Endothelial cell of umbilical vein (primary cell): ENCODE measurements around the gene DAO. TPM values are rescaled to one million over a fixed set of nuclear protein-coding genes. Genes with fewer than 3 reads are reported as not detected.

Experiments used
- BruUV-seq: library from RNA; stranded (reverse); fragments of 400-500 nt; replicated peaks from 2 replicates; lab custom pipeline; 2021; lab: Mats Ljungman, UMichigan
- CTCF ChIA-PET: fragments of 300-600, 350-600 bp; sonication (Branson Sonifier 250); formaldehyde crosslinking; loops from one replicate; lab custom pipeline; 2021; ENCODE audit warnings: antibody characterized with exemption, inconsistent platforms; lab: Charles Lee
- POLR2A ChIA-PET: fragments of 300-600, 350-600 bp; sonication (Branson Sonifier 250); formaldehyde crosslinking; loops from one replicate; lab custom pipeline; 2021; ENCODE audit warnings: antibody characterized with exemption, inconsistent platforms; lab: Charles Lee
- DNase-seq: peaks from one replicate; pipeline ENCODE4 v3.0.0-alpha.2; 2011; ENCODE audit warnings: low read depth, low spot score
- FAIRE-seq: peaks from 2 replicates; lab custom pipeline; 2011; peaks lifted over from hg19 to GRCh38; lab: Jason Lieb, UNC
- H2AFZ ChIP-seq: 2 replicates; pipeline ENCODE4 v1.6.0; 2012; ENCODE audit warnings: low read depth, low read length, control low read depth, inconsistent platforms
- H3K27ac ChIP-seq: 2 replicates; pipeline ENCODE4 v1.5.1; 2011; ENCODE audit warnings: low read depth, mild to moderate bottlenecking, control low read depth, low read length, moderate library complexity; ENCODE audit not compliant: insufficient read depth
- H3K27me3 ChIP-seq, 2 experiments: 2 replicates each; pipeline versions ENCODE4 v1.6.0 to v1.6.1; 2011; ENCODE audit warnings: low read length in 2 of 2, mixed read lengths in 1 of 2; ENCODE audit not compliant: control insufficient read depth in 2 of 2, insufficient read depth in 2 of 2
- H3K36me3 ChIP-seq, 2 experiments: 2 replicates in 1 of 2; 3 replicates in 1 of 2; pipeline ENCODE4 v1.5.1; 2011; ENCODE audit warnings: low read length in 2 of 2, mild to moderate bottlenecking in 1 of 2, moderate library complexity in 1 of 2; ENCODE audit not compliant: control insufficient read depth in 2 of 2, insufficient read depth in 2 of 2; ENCODE audit errors: extremely low read depth in 1 of 2
- H3K4me1 ChIP-seq: 3 replicates; pipeline ENCODE4 v1.5.1; 2011; ENCODE audit warnings: mild to moderate bottlenecking, low read length; ENCODE audit not compliant: control insufficient read depth, insufficient read depth; ENCODE audit errors: extremely low read depth
- H3K4me2 ChIP-seq: 2 replicates; pipeline ENCODE4 v1.6.1; 2011; ENCODE audit warnings: low read length, control low read depth, mixed read lengths; ENCODE audit not compliant: insufficient read depth
- H3K4me3 ChIP-seq, 3 experiments: fragments of 200-600 bp in 1 of 3; sonication (generic), shearing (Covaris generic) in 1 of 3; replicated peaks in 1 of 3; 2 replicates each; pipeline ENCODE4 v1.5.1; 2011 to 2016; ENCODE audit warnings: control low read depth in 3 of 3, low read length in 3 of 3, mild to moderate bottlenecking in 2 of 3, inconsistent platforms in 1 of 3, low read depth in 1 of 3, moderate library complexity in 1 of 3; ENCODE audit not compliant: insufficient read depth in 1 of 3
- H3K79me2 ChIP-seq: 2 replicates; pipeline ENCODE4 v1.6.0; 2012; ENCODE audit warnings: low read length, inconsistent platforms; ENCODE audit not compliant: control insufficient read depth, insufficient read depth
- H3K9ac ChIP-seq: replicated peaks from 2 replicates; pipeline ENCODE3; 2011; ENCODE audit warnings: low read length, control low read depth; ENCODE audit not compliant: insufficient read depth; ENCODE audit errors: extremely low read depth
- H3K9me1 ChIP-seq: replicated peaks from 3 replicates; pipeline ENCODE4 v1.6.0; 2011; ENCODE audit warnings: mild to moderate bottlenecking, low read length; ENCODE audit not compliant: control insufficient read depth, insufficient read depth; ENCODE audit errors: extremely low read depth
- H3K9me3 ChIP-seq: replicated peaks from 2 replicates; pipeline ENCODE4 v1.5.1; 2012; ENCODE audit warnings: low read length, inconsistent platforms; ENCODE audit not compliant: control insufficient read depth, insufficient read depth
- H4K20me1 ChIP-seq: replicated peaks from 2 replicates; pipeline ENCODE3; 2011; ENCODE audit warnings: mild to moderate bottlenecking, low read length; ENCODE audit not compliant: control insufficient read depth, insufficient read depth; ENCODE audit errors: extremely low read depth
- EZH2 ChIP-seq: IDR thresholded peaks from 2 replicates; pipeline ENCODE4 v1.6.1; 2012; ENCODE audit warnings: borderline replicate concordance, low read depth, mild to moderate bottlenecking, moderate library complexity, low read length, inconsistent platforms; ENCODE audit not compliant: severe bottlenecking
- FOS ChIP-seq: IDR thresholded peaks from 2 replicates; pipeline ENCODE4 v1.6.1; 2011; ENCODE audit warnings: mild to moderate bottlenecking, low read length, moderate library complexity, borderline replicate concordance; ENCODE audit not compliant: insufficient read depth
- GATA2 ChIP-seq: IDR thresholded peaks from 2 replicates; pipeline ENCODE4 v1.7.0; 2011; ENCODE audit warnings: low read depth, mild to moderate bottlenecking, moderate library complexity, mixed read lengths, low read length; ENCODE audit not compliant: insufficient read length, insufficient read depth
- JUN ChIP-seq: IDR thresholded peaks from 2 replicates; pipeline ENCODE4 v1.6.1; 2011; ENCODE audit warnings: borderline replicate concordance, low read depth; ENCODE audit not compliant: insufficient read length, insufficient read depth
- MYC ChIP-seq: IDR thresholded peaks from one replicate; pipeline ENCODE4 v1.6.1; 2011; ENCODE audit warnings: mild to moderate bottlenecking, low read depth, low read length
- POLR2A ChIP-seq: IDR thresholded peaks from 2 replicates; pipeline ENCODE4 v1.6.1; 2012; ENCODE audit warnings: low read depth, mild to moderate bottlenecking, control low read depth, low read length
- POLR2AphosphoS5 ChIP-seq: IDR thresholded peaks from 2 replicates; pipeline ENCODE4 v1.6.1; 2012; ENCODE audit warnings: low read depth, mild to moderate bottlenecking, control low read depth, low read length, moderate library complexity; ENCODE audit not compliant: insufficient read depth
- dilution Hi-C: fragments of 300-500 bp; cut with MboI; formaldehyde crosslinking; loops from one replicate; pipeline ENCODE4 v1.15.0; 2019; ENCODE audit warnings: low sequenced_read_pairs; ENCODE audit not compliant: extremely low pct_ligation_motif_present
- intact Hi-C: fragments of 100-400 bp; cut with micrococcal nuclease; formaldehyde crosslinking; loops from one replicate; pipeline ENCODE4 v1.10.0; 2022
- polyA plus RNA-seq, 4 experiments: library from polyadenylated mRNA; depleted of rRNA in 3 of 4; stranded (reverse) in 3 of 4; unstranded in 1 of 4; fragments of >200 nt; gene quantifications; 2 replicates each; pipeline versions ENCODE4 v1.2.1 to v1.2.3, GENCODE V29; 2011 to 2012; ENCODE audit warnings: missing spikeins in 1 of 4
- total RNA-seq: library from RNA; stranded (reverse); gene quantifications from 2 replicates; pipeline ENCODE4 v1.2.3, GENCODE V29; 2021
- TF ChIP-seq, protein P1 (sequence below), 2 donors: IDR thresholded peaks; 1 replicate in 1 of 2; 2 replicates in 1 of 2; pipeline ENCODE4 v1.5.1; 2011; ENCODE audit warnings: low read length in 2 of 2, mild to moderate bottlenecking in 2 of 2, moderate library complexity in 2 of 2, control low read depth in 1 of 2, inconsistent platforms in 1 of 2, low read depth in 1 of 2; ENCODE audit not compliant: insufficient read depth in 1 of 2; ENCODE audit errors: extremely low read depth in 1 of 2
- TF ChIP-seq, protein P2 (sequence below): IDR thresholded peaks from 2 replicates; pipeline ENCODE4 v1.6.1; 2011; ENCODE audit not compliant: insufficient read depth, insufficient read length

The DAO gene
- total and polyA plus RNA-seq, 2 donors (not counting 3 experiments of a cell fraction or from before 2014, with no cell fraction given), result not detected

DNA sequence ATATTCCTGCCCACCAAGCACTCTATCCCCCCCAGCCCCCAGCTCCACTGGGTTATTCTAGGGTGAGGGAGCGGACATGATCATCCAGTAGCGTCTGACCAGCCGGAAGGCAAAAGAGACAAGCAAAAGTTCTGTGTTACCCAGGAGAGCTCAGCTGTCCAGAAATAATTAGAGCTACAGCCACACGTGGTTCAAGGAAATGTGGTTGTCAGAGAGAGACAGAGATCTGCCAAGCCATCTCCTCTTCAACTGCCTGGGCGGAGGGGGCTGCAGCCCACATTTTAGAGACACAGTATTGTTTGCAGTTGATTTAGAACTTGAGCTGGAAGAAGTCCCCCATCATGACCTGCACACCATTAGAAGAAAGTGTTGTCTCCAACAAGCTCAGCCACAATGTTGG lies 30.4 kb downstream of the DAO start:
- Histone ChIP-seq H3K36me3 (no peaks in the 10 kb centered on the region), H2AFZ (no peak overlapping the region), H3K9me3 (no peaks in the 10 kb centered on the region), H3K27me3 (peaks cover 0 to 1% of the 10 kb centered on the region in 2 experiments), H3K4me2 (no peak overlapping the region), H3K4me3 (no peak overlapping the region), H4K20me1 (no peaks in the 10 kb centered on the region), H3K79me2 (no peaks in the 10 kb centered on the region), H3K9ac (no peak overlapping the region), H3K27ac (no peak overlapping the region), H3K4me1 (no peaks in the 10 kb centered on the region), H3K9me1 (no peaks in the 10 kb centered on the region)
- CTCF ChIA-PET, result interaction anchor here (0.7 to 1.1 kb wide), 2 partner anchors 41 to 48 kb away, joined by 3 read pairs; no protein-coding TSS in a partner anchor
- POLR2A ChIA-PET, result no interaction called here
- DNase-seq (no peak), FAIRE-seq (no peak)
- TF ChIP-seq JUN (no peak), FOS (no peak), GATA2 (no peak), POLR2A (no peak), EZH2 (no peak), MYC (no peak), POLR2AphosphoS5 (no peak)
- TF ChIP-seq, protein P1, sequence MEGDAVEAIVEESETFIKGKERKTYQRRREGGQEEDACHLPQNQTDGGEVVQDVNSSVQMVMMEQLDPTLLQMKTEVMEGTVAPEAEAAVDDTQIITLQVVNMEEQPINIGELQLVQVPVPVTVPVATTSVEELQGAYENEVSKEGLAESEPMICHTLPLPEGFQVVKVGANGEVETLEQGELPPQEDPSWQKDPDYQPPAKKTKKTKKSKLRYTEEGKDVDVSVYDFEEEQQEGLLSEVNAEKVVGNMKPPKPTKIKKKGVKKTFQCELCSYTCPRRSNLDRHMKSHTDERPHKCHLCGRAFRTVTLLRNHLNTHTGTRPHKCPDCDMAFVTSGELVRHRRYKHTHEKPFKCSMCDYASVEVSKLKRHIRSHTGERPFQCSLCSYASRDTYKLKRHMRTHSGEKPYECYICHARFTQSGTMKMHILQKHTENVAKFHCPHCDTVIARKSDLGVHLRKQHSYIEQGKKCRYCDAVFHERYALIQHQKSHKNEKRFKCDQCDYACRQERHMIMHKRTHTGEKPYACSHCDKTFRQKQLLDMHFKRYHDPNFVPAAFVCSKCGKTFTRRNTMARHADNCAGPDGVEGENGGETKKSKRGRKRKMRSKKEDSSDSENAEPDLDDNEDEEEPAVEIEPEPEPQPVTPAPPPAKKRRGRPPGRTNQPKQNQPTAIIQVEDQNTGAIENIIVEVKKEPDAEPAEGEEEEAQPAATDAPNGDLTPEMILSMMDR (IDR thresholded peaks at IDR 0.05; ENCODE audit: extremely low read depth in 1 of 2, insufficient read depth in 1 of 2, low read depth in 1 of 2, low read length in 2 of 2), result no peak
- TF ChIP-seq, protein P2, sequence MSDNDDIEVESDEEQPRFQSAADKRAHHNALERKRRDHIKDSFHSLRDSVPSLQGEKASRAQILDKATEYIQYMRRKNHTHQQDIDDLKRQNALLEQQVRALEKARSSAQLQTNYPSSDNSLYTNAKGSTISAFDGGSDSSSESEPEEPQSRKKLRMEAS, result no peak
- dilution Hi-C loops (no loop called here), intact Hi-C loops (no loop called here)
- BruUV-seq, result no TSS peak
